Measurements from ENCODE around the gene EPOP. TPM values are rescaled to one million over a fixed set of nuclear protein-coding genes. Genes with fewer than 3 reads are reported as not detected.

Gene EPOP
- total RNA-seq, 1 donor from 2014 or later = 2.4 TPM

GRCh38 chr17:38658741-38659345 is 15.9 kb downstream of the EPOP start:
- peaks cover 12% of the 10 kb centered on the region for H3K27me3 ChIP-seq (ENCODE audit: control insufficient read depth, insufficient read depth, low read length)
- no peaks in the 10 kb centered on the region for H3K36me3 ChIP-seq (ENCODE audit: control insufficient read depth, insufficient read depth, low read length)
- TF ChIP-seq CTCF (IDR thresholded peaks at IDR 0.05; ENCODE audit: insufficient read depth, low read length, severe bottlenecking) = no peak
- FAIRE-seq = no peak
- DNase-seq (ENCODE audit: low read depth) = no peak
- H3K4me3 ChIP-seq (ENCODE audit: low read depth, low read length) = no peak overlapping the region

GRCh38 chr17:38657824-38658740 is 16.7 kb downstream of the EPOP start:
- no peak for FAIRE-seq
- DNase-seq (ENCODE audit: low read depth) = no peak
- Histone ChIP-seq H3K36me3 (ENCODE audit: control insufficient read depth, insufficient read depth, low read length) (no peaks in the 10 kb centered on the region), H3K27me3 (ENCODE audit: control insufficient read depth, insufficient read depth, low read length) (peaks cover 13% of the 10 kb centered on the region), H3K4me3 (ENCODE audit: low read depth, low read length) (no peak overlapping the region)
- no peak for TF ChIP-seq CTCF (IDR thresholded peaks at IDR 0.05; ENCODE audit: insufficient read depth, low read length, severe bottlenecking)

- no peak for TF ChIP-seq CTCF (IDR thresholded peaks at IDR 0.05; ENCODE audit: insufficient read depth, low read length, severe bottlenecking)
- Histone ChIP-seq H3K27me3 (ENCODE audit: control insufficient read depth, insufficient read depth, low read length) (peaks cover 13% of the 10 kb centered on the region), H3K4me3 (ENCODE audit: low read depth, low read length) (no peak overlapping the region), H3K36me3 (ENCODE audit: control insufficient read depth, insufficient read depth, low read length) (no peaks in the 10 kb centered on the region)
- FAIRE-seq (no peak), DNase-seq (ENCODE audit: low read depth) (no peak)
These were observed 17.6 kb downstream of the EPOP start for GRCh38 chr17:38656959-38657823.

- TF ChIP-seq CTCF (IDR thresholded peaks at IDR 0.05; ENCODE audit: insufficient read depth, low read length, severe bottlenecking) = no peak
- H3K36me3 ChIP-seq (ENCODE audit: control insufficient read depth, insufficient read depth, low read length) = no peaks in the 10 kb centered on the region
- FAIRE-seq (no peak), DNase-seq (ENCODE audit: low read depth) (no peak)
- H3K4me3 ChIP-seq (ENCODE audit: low read depth, low read length) = no peak overlapping the region
- H3K27me3 ChIP-seq (ENCODE audit: control insufficient read depth, insufficient read depth, low read length) = peaks cover 13% of the 10 kb centered on the region
These were observed 20.1 kb downstream of the EPOP start for GRCh38 chr17:38654411-38655398.

GRCh38 chr17:38653679-38654078 is 21.1 kb downstream of the EPOP start:
- H3K36me3 ChIP-seq (ENCODE audit: control insufficient read depth, insufficient read depth, low read length) = no peaks in the 10 kb centered on the region
- FAIRE-seq = no peak
- DNase-seq (ENCODE audit: low read depth) = no peak
- no peak overlapping the region for H3K4me3 ChIP-seq (ENCODE audit: low read depth, low read length)
- peaks cover 11% of the 10 kb centered on the region for H3K27me3 ChIP-seq (ENCODE audit: control insufficient read depth, insufficient read depth, low read length)
- no peak for TF ChIP-seq CTCF (IDR thresholded peaks at IDR 0.05; ENCODE audit: insufficient read depth, low read length, severe bottlenecking)
